HG03342 (cell line): Measurements from ENCODE around the gene KRTDAP.

Experiments
- ATAC-seq: cut with Tn5 transposase; IDR thresholded peaks from one replicate; pipeline ENCODE4 v1.9.1; 2021; ENCODE audit warnings: mild to moderate bottlenecking, moderate library complexity; ENCODE audit not compliant: unreplicated experiment

The KRTDAP gene

GRCh38 chr19:35490364-35490763 lies at the start of gene KRTDAP:
KRTDAP (minus strand) TSS chr19:35490464; CDS start chr19:35490442, 22 bp downstream.
- ATAC-seq = no peak

GRCh38 chr19:35539850-35540249 lies 49.6 kb upstream of the KRTDAP start:
- no peak for ATAC-seq

GRCh38 chr19:35539314-35539713 lies 49.0 kb upstream of the KRTDAP start:
- no peak for ATAC-seq

GRCh38 chr19:35534803-35535480 lies 44.7 kb upstream of the KRTDAP start:
- no peak for ATAC-seq

GRCh38 chr19:35533822-35534392 lies 43.6 kb upstream of the KRTDAP start:
- ATAC-seq = no peak

- ATAC-seq = no peak
These were observed 43.0 kb upstream of the KRTDAP start, which contains the start of gene GAPDHS for GRCh38 chr19:35533201-35533821. GAPDHS (plus strand) TSS chr19:35533456; CDS start chr19:35533528, 72 bp downstream.

- no peak for ATAC-seq
These were observed 41.0 kb upstream of the KRTDAP start for GRCh38 chr19:35531291-35531690.

- no peak for ATAC-seq
These were observed 39.3 kb upstream of the KRTDAP start for GRCh38 chr19:35529241-35530218.

GRCh38 chr19:35528218-35529038 lies 38.2 kb upstream of the KRTDAP start, which contains the start of gene SBSN:
SBSN (minus strand) TSS chr19:35528311; CDS start chr19:35528281, 30 bp downstream.
- no peak for ATAC-seq

GRCh38 chr19:35525873-35526272 lies 35.6 kb upstream of the KRTDAP start:
- no peak for ATAC-seq

- ATAC-seq = no peak
These were observed 34.0 kb upstream of the KRTDAP start for GRCh38 chr19:35524181-35524837.

- no peak for ATAC-seq
These were observed 32.6 kb upstream of the KRTDAP start for GRCh38 chr19:35522745-35523327.

GRCh38 chr19:35521124-35521743 lies 31.0 kb upstream of the KRTDAP start:
- ATAC-seq = no peak

- no peak for ATAC-seq
These were observed 29.0 kb upstream of the KRTDAP start for GRCh38 chr19:35519291-35519690.

GRCh38 chr19:35518313-35518712 lies 28.0 kb upstream of the KRTDAP start:
- no peak for ATAC-seq

GRCh38 chr19:35517342-35517741 lies 27.1 kb upstream of the KRTDAP start:
- no peak for ATAC-seq

- ATAC-seq = no peak
These were observed 26.0 kb upstream of the KRTDAP start for GRCh38 chr19:35516310-35516709.

GRCh38 chr19:35514282-35514809 lies 24.1 kb upstream of the KRTDAP start:
- no peak for ATAC-seq
